ENCODE results near the gene ITPRID1.

GRCh38 chr7:31688996-31689395 is 175.1 kb downstream of the ITPRID1 start:
- TF ChIP-seq, protein P1, sequence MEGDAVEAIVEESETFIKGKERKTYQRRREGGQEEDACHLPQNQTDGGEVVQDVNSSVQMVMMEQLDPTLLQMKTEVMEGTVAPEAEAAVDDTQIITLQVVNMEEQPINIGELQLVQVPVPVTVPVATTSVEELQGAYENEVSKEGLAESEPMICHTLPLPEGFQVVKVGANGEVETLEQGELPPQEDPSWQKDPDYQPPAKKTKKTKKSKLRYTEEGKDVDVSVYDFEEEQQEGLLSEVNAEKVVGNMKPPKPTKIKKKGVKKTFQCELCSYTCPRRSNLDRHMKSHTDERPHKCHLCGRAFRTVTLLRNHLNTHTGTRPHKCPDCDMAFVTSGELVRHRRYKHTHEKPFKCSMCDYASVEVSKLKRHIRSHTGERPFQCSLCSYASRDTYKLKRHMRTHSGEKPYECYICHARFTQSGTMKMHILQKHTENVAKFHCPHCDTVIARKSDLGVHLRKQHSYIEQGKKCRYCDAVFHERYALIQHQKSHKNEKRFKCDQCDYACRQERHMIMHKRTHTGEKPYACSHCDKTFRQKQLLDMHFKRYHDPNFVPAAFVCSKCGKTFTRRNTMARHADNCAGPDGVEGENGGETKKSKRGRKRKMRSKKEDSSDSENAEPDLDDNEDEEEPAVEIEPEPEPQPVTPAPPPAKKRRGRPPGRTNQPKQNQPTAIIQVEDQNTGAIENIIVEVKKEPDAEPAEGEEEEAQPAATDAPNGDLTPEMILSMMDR (IDR thresholded peaks at IDR 0.05): no peak
- no peak for TF ChIP-seq EZH2 (IDR thresholded peaks at IDR 0.05; ENCODE audit: borderline replicate concordance, insufficient read depth, low read depth, low read length, poor library complexity, severe bottlenecking)

Measured in B cell (primary cell).